ENCODE results near the gene FBXO44.
"Not testable (repeated sequence)": the region's sequence is repeated elsewhere in the genome, so short reads cannot be mapped to it uniquely, and the experiment has no call there.

The FBXO44 gene

GRCh38 chr1:11623702-11624101 is 31.0 kb upstream of the FBXO44 start:
- Mint-ChIP-seq H3K27ac (no peak overlapping the region), H3K4me1 (ENCODE audit: low read depth) (no peaks in the 10 kb centered on the region), H3K36me3 (ENCODE audit: low read depth) (no peaks in the 10 kb centered on the region), H3K9me3 (no peaks in the 10 kb centered on the region), H3K27me3 (ENCODE audit: low read depth) (peaks cover 4% of the 10 kb centered on the region), H3K4me3 (no peak overlapping the region)
- DNase-seq (ENCODE audit: low spot score) = no peak

GRCh38 chr1:11626551-11626950 is 28.1 kb upstream of the FBXO44 start:
- DNase-seq (ENCODE audit: low spot score) = no peak
- no peaks in the 10 kb centered on the region for H3K36me3 Mint-ChIP-seq (ENCODE audit: low read depth)
- H3K4me3 Mint-ChIP-seq = no peak overlapping the region
- H3K27me3 Mint-ChIP-seq (ENCODE audit: low read depth) = peaks cover 4% of the 10 kb centered on the region
- H3K27ac Mint-ChIP-seq = no peak overlapping the region
- no peaks in the 10 kb centered on the region for H3K9me3 Mint-ChIP-seq
- H3K4me1 Mint-ChIP-seq (ENCODE audit: low read depth) = no peaks in the 10 kb centered on the region

GRCh38 chr1:11628767-11629166 is 25.9 kb upstream of the FBXO44 start:
- no peak overlapping the region for H3K4me3 Mint-ChIP-seq
- no peak overlapping the region for H3K27ac Mint-ChIP-seq
- DNase-seq (ENCODE audit: low spot score) = no peak
- no peaks in the 10 kb centered on the region for H3K27me3 Mint-ChIP-seq (ENCODE audit: low read depth)
- no peaks in the 10 kb centered on the region for H3K4me1 Mint-ChIP-seq (ENCODE audit: low read depth)
- no peaks in the 10 kb centered on the region for H3K9me3 Mint-ChIP-seq
- H3K36me3 Mint-ChIP-seq (ENCODE audit: low read depth) = no peaks in the 10 kb centered on the region

GRCh38 chr1:11629184-11630016 is 25.3 kb upstream of the FBXO44 start:
- Mint-ChIP-seq H3K27me3 (ENCODE audit: low read depth) (no peaks in the 10 kb centered on the region), H3K27ac (no peak overlapping the region), H3K4me1 (ENCODE audit: low read depth) (no peaks in the 10 kb centered on the region), H3K4me3 (no peak overlapping the region), H3K36me3 (ENCODE audit: low read depth) (no peaks in the 10 kb centered on the region), H3K9me3 (no peaks in the 10 kb centered on the region)
- DNase-seq (ENCODE audit: low spot score) = no peak

- Mint-ChIP-seq H3K4me3 (no peak overlapping the region), H3K9me3 (no peaks in the 10 kb centered on the region), H3K36me3 (ENCODE audit: low read depth) (no peaks in the 10 kb centered on the region), H3K27me3 (ENCODE audit: low read depth) (no peaks in the 10 kb centered on the region), H3K4me1 (ENCODE audit: low read depth) (no peaks in the 10 kb centered on the region), H3K27ac (no peak overlapping the region)
- no peak for DNase-seq (ENCODE audit: low spot score)
Observed at GRCh38 chr1:11634365-11635192, 20.1 kb upstream of the FBXO44 start.

GRCh38 chr1:11638121-11638520 is 16.6 kb upstream of the FBXO44 start:
- no peak for DNase-seq (ENCODE audit: low spot score)
- Mint-ChIP-seq H3K36me3 (ENCODE audit: low read depth) (no peaks in the 10 kb centered on the region), H3K4me3 (no peak overlapping the region), H3K9me3 (no peaks in the 10 kb centered on the region), H3K27me3 (ENCODE audit: low read depth) (no peaks in the 10 kb centered on the region), H3K27ac (no peak overlapping the region), H3K4me1 (ENCODE audit: low read depth) (peaks cover 2% of the 10 kb centered on the region)

GRCh38 chr1:11639372-11639771 is 15.3 kb upstream of the FBXO44 start:
- no peak overlapping the region for H3K4me3 Mint-ChIP-seq
- no peaks in the 10 kb centered on the region for H3K9me3 Mint-ChIP-seq
- no peak overlapping the region for H3K27ac Mint-ChIP-seq
- no peaks in the 10 kb centered on the region for H3K27me3 Mint-ChIP-seq (ENCODE audit: low read depth)
- DNase-seq (ENCODE audit: low spot score) = no peak
- peaks cover 2% of the 10 kb centered on the region for H3K4me1 Mint-ChIP-seq (ENCODE audit: low read depth)
- H3K36me3 Mint-ChIP-seq (ENCODE audit: low read depth) = no peaks in the 10 kb centered on the region

GRCh38 chr1:11640101-11640500 is 14.6 kb upstream of the FBXO44 start:
- Mint-ChIP-seq H3K27me3 (ENCODE audit: low read depth) (no peaks in the 10 kb centered on the region), H3K9me3 (no peaks in the 10 kb centered on the region), H3K4me3 (no peak overlapping the region), H3K27ac (no peak overlapping the region), H3K4me1 (ENCODE audit: low read depth) (peaks cover 2% of the 10 kb centered on the region), H3K36me3 (ENCODE audit: low read depth) (no peaks in the 10 kb centered on the region)
- no peak for DNase-seq (ENCODE audit: low spot score)

GRCh38 chr1:11640944-11641343 is 13.7 kb upstream of the FBXO44 start:
- no peaks in the 10 kb centered on the region for H3K9me3 Mint-ChIP-seq
- no peaks in the 10 kb centered on the region for H3K27me3 Mint-ChIP-seq (ENCODE audit: low read depth)
- peaks cover 2% of the 10 kb centered on the region for H3K4me1 Mint-ChIP-seq (ENCODE audit: low read depth)
- H3K4me3 Mint-ChIP-seq = no peak overlapping the region
- DNase-seq (ENCODE audit: low spot score) = no peak
- H3K27ac Mint-ChIP-seq = no peak overlapping the region
- H3K36me3 Mint-ChIP-seq (ENCODE audit: low read depth) = no peaks in the 10 kb centered on the region

- Mint-ChIP-seq H3K36me3 (ENCODE audit: low read depth) (no peaks in the 10 kb centered on the region), H3K4me3 (no peak overlapping the region), H3K4me1 (ENCODE audit: low read depth) (peaks cover 2% of the 10 kb centered on the region), H3K27ac (no peak overlapping the region), H3K9me3 (no peaks in the 10 kb centered on the region), H3K27me3 (ENCODE audit: low read depth) (no peaks in the 10 kb centered on the region)
- DNase-seq (ENCODE audit: low spot score) = no peak
Observed at GRCh38 chr1:11641776-11642305, 12.8 kb upstream of the FBXO44 start.

GRCh38 chr1:11642418-11643017 is 12.2 kb upstream of the FBXO44 start:
- not testable (repeated sequence) for H3K36me3 Mint-ChIP-seq (ENCODE audit: low read depth); H3K27ac Mint-ChIP-seq; H3K4me1 Mint-ChIP-seq (ENCODE audit: low read depth); H3K4me3 Mint-ChIP-seq; H3K27me3 Mint-ChIP-seq (ENCODE audit: low read depth); H3K9me3 Mint-ChIP-seq
- DNase-seq (ENCODE audit: low spot score) = peak; percentile 44

- Mint-ChIP-seq H3K4me1 (ENCODE audit: low read depth) (peaks cover 2% of the 10 kb centered on the region), H3K36me3 (ENCODE audit: low read depth) (no peaks in the 10 kb centered on the region), H3K4me3 (no peak overlapping the region), H3K27me3 (ENCODE audit: low read depth) (no peaks in the 10 kb centered on the region), H3K27ac (no peak overlapping the region), H3K9me3 (no peaks in the 10 kb centered on the region)
- DNase-seq (ENCODE audit: low spot score) = no peak
Observed at GRCh38 chr1:11643782-11644181, 10.9 kb upstream of the FBXO44 start.

GRCh38 chr1:11645270-11645669 is 9.4 kb upstream of the FBXO44 start:
- H3K36me3 Mint-ChIP-seq (ENCODE audit: low read depth) = no peaks in the 10 kb centered on the region
- no peak overlapping the region for H3K4me3 Mint-ChIP-seq
- H3K9me3 Mint-ChIP-seq = no peaks in the 10 kb centered on the region
- peaks cover 3% of the 10 kb centered on the region for H3K27me3 Mint-ChIP-seq (ENCODE audit: low read depth)
- H3K4me1 Mint-ChIP-seq (ENCODE audit: low read depth) = peaks cover 6% of the 10 kb centered on the region
- DNase-seq (ENCODE audit: low spot score) = no peak
- no peak overlapping the region for H3K27ac Mint-ChIP-seq

Data from T-helper 2 cell treated with Interferon-gamma antibody and Interleukin-4, amounts not matched to agents 5 μg/mL and 100 μg/mL, for 36 hours (primary cell).